Cardiac muscle cell (in vitro differentiated cells and primary cell): ENCODE data around the gene ZNF609. TPM values are rescaled to one million over a fixed set of nuclear protein-coding genes. Genes with fewer than 3 reads are reported as not detected.
A peak's percentile ranks its signal among the peaks of the same experiment; 100 is the strongest.

ENCODE experiments used
- DNase-seq, 2 donors: peaks; one replicate each; pipeline versions ENCODE4 v3.0.0 to v3.0.0-alpha.2; 2010 to 2017; ENCODE audit warnings: low read depth in 1 of 2, low spot score in 1 of 2
- H3K27ac ChIP-seq: fragments of 200-600 bp; sonication (generic); 2 replicates; pipeline ENCODE4 v1.5.1; 2016
- H3K27me3 ChIP-seq: fragments of 200-600 bp; sonication (generic); 2 replicates; pipeline ENCODE4 v1.6.0; 2016; ENCODE audit warnings: control low read depth
- H3K36me3 ChIP-seq: fragments of 200-600 bp; sonication (generic); 2 replicates; pipeline ENCODE4 v1.5.1; 2016; ENCODE audit warnings: control low read depth
- H3K4me1 ChIP-seq: fragments of 200-600 bp; sonication (generic); 2 replicates; pipeline ENCODE4 v1.8.1; 2017; ENCODE audit warnings: low read depth, mild to moderate bottlenecking, mixed run types
- H3K4me3 ChIP-seq: fragments of 200-600 bp; sonication (generic); 2 replicates; pipeline ENCODE4 v1.5.1; 2016; ENCODE audit warnings: mild to moderate bottlenecking
- H3K9me3 ChIP-seq: fragments of 200-600 bp; sonication (generic); 2 replicates; pipeline ENCODE4 v1.5.1; 2017; ENCODE audit warnings: low read depth, mild to moderate bottlenecking, control low read depth
- CTCF ChIP-seq: IDR thresholded peaks from 2 replicates; pipeline ENCODE4 v1.5.1; 2012; ENCODE audit warnings: low read depth, mild to moderate bottlenecking, low read length
- polyA plus RNA-seq: library from polyadenylated mRNA; unstranded; fragments of >200 nt; fragmentation: Nextera tagmentation; extraction: Ambion mirVana; gene quantifications from 2 replicates; pipeline ENCODE4 v1.2.1, GENCODE V29; 2016
- total RNA-seq: library from RNA; depleted of rRNA; stranded (reverse); fragments of >200 nt; gene quantifications from 2 replicates; pipeline ENCODE4 v1.2.3, GENCODE V29; 2016

Gene ZNF609
- total and polyA plus RNA-seq, 2 experiments from 2014 or later, result 25.6 to 41.4 TPM

GRCh38 chr15:64650552-64650951 is 190.2 kb downstream of the ZNF609 start:
- no peak for DNase-seq
- Histone ChIP-seq H3K27ac (no peak overlapping the region), H3K9me3 (no peaks in the 10 kb centered on the region), H3K4me1 (peaks cover 12% of the 10 kb centered on the region), H3K27me3 (no peaks in the 10 kb centered on the region), H3K36me3 (no peaks in the 10 kb centered on the region), H3K4me3 (no peak overlapping the region)
- TF ChIP-seq CTCF, result no peak

- H3K4me1 ChIP-seq, result peaks cover 12% of the 10 kb centered on the region
- TF ChIP-seq CTCF, result no peak
- H3K9me3 ChIP-seq, result no peaks in the 10 kb centered on the region
- no peaks in the 10 kb centered on the region for H3K36me3 ChIP-seq
- no peak for DNase-seq
- no peaks in the 10 kb centered on the region for H3K27me3 ChIP-seq
- H3K4me3 ChIP-seq, result no peak overlapping the region
- H3K27ac ChIP-seq, result peak overlapping the region; percentile 34
Measured at GRCh38 chr15:64651601-64652191, 191.3 kb downstream of the ZNF609 start.

- no peak overlapping the region for H3K27ac ChIP-seq
- TF ChIP-seq CTCF, result peak; percentile 34
- peak in 1 of 2 donors; percentile 49 for DNase-seq
- no peaks in the 10 kb centered on the region for H3K27me3 ChIP-seq
- H3K9me3 ChIP-seq, result no peaks in the 10 kb centered on the region
- no peaks in the 10 kb centered on the region for H3K36me3 ChIP-seq
- H3K4me1 ChIP-seq, result peaks cover 13% of the 10 kb centered on the region
- no peak overlapping the region for H3K4me3 ChIP-seq
Measured at GRCh38 chr15:64653757-64654156, 193.4 kb downstream of the ZNF609 start.

- H3K27me3 ChIP-seq, result no peaks in the 10 kb centered on the region
- no peak overlapping the region for H3K4me3 ChIP-seq
- H3K36me3 ChIP-seq, result no peaks in the 10 kb centered on the region
- peaks cover 22% of the 10 kb centered on the region for H3K4me1 ChIP-seq
- no peaks in the 10 kb centered on the region for H3K9me3 ChIP-seq
- no peak for TF ChIP-seq CTCF
- no peak overlapping the region for H3K27ac ChIP-seq
- DNase-seq, result no peak
Measured at GRCh38 chr15:64656508-64656907, 196.1 kb downstream of the ZNF609 start.

GRCh38 chr15:64665179-64665578 is 204.8 kb downstream of the ZNF609 start:
- Histone ChIP-seq H3K4me3 (no peak overlapping the region), H3K27me3 (no peaks in the 10 kb centered on the region), H3K9me3 (no peaks in the 10 kb centered on the region), H3K36me3 (no peaks in the 10 kb centered on the region), H3K27ac (no peak overlapping the region), H3K4me1 (peaks cover 1% of the 10 kb centered on the region)
- no peak for TF ChIP-seq CTCF
- DNase-seq, result no peak
